ENCODE results near the gene MYO16.

MYO16 gene

DNA sequence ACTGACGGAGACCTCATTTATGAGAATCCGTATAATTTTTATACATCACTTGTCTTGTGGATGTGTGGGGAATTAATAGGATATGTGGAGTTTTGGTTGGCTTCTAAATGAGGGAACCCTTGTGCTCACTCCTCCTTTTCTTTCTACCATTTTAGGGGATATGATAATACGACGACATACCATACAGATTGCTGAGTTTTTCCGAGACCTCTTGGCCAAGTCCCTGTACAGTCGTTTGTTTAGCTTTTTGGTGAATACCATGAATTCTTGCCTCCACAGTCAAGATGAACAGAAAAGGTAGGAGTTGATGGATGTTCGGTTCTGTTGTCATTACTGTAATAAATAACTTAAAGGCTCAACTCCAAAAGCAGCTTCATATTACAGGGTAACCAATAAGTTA is 335.2 kb downstream of the MYO16 start:
- H3K36me3 ChIP-seq = no peaks in the 10 kb centered on the region
- H3K27me3 ChIP-seq = no peaks in the 10 kb centered on the region
- no peak overlapping the region for H3K4me3 ChIP-seq
- H3K9me3 ChIP-seq = no peaks in the 10 kb centered on the region
- no peak for DNase-seq
- peaks cover 0 to 3% (median 0%) of the 10 kb centered on the region in 4 donors for H3K4me1 ChIP-seq
- TF ChIP-seq, protein P1, sequence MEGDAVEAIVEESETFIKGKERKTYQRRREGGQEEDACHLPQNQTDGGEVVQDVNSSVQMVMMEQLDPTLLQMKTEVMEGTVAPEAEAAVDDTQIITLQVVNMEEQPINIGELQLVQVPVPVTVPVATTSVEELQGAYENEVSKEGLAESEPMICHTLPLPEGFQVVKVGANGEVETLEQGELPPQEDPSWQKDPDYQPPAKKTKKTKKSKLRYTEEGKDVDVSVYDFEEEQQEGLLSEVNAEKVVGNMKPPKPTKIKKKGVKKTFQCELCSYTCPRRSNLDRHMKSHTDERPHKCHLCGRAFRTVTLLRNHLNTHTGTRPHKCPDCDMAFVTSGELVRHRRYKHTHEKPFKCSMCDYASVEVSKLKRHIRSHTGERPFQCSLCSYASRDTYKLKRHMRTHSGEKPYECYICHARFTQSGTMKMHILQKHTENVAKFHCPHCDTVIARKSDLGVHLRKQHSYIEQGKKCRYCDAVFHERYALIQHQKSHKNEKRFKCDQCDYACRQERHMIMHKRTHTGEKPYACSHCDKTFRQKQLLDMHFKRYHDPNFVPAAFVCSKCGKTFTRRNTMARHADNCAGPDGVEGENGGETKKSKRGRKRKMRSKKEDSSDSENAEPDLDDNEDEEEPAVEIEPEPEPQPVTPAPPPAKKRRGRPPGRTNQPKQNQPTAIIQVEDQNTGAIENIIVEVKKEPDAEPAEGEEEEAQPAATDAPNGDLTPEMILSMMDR (IDR thresholded peaks at IDR 0.05) = no peak
- intact Hi-C loops (cut with DNase I; ENCODE audit: low total_unique reads) = loop anchor here (5.0 kb wide), 2 partner anchors 818 to 1143 kb away; no protein-coding TSS in a partner anchor
- H3K27ac ChIP-seq = no peak overlapping the region

GRCh38 chr13:108967371-108967770 is 338.0 kb downstream of the MYO16 start:
- intact Hi-C loops (cut with DNase I; ENCODE audit: low total_unique reads) = no loop called here
- H3K4me1 ChIP-seq = no peaks in the 10 kb centered on the region
- no peaks in the 10 kb centered on the region for H3K27me3 ChIP-seq
- H3K36me3 ChIP-seq = no peaks in the 10 kb centered on the region
- no peak for DNase-seq
- TF ChIP-seq, protein P1 (IDR thresholded peaks at IDR 0.05) = no peak
- H3K27ac ChIP-seq = no peak overlapping the region
- no peak overlapping the region for H3K4me3 ChIP-seq
- no peaks in the 10 kb centered on the region for H3K9me3 ChIP-seq

GRCh38 chr13:108968566-108968965 is 339.2 kb downstream of the MYO16 start:
- TF ChIP-seq, protein P1 (IDR thresholded peaks at IDR 0.05) = no peak
- H3K4me1 ChIP-seq = no peaks in the 10 kb centered on the region
- H3K27ac ChIP-seq = no peak overlapping the region
- no peak overlapping the region for H3K4me3 ChIP-seq
- intact Hi-C loops (cut with DNase I; ENCODE audit: low total_unique reads) = no loop called here
- H3K36me3 ChIP-seq = no peaks in the 10 kb centered on the region
- H3K9me3 ChIP-seq = no peaks in the 10 kb centered on the region
- no peak for DNase-seq
- no peaks in the 10 kb centered on the region for H3K27me3 ChIP-seq

DNA sequence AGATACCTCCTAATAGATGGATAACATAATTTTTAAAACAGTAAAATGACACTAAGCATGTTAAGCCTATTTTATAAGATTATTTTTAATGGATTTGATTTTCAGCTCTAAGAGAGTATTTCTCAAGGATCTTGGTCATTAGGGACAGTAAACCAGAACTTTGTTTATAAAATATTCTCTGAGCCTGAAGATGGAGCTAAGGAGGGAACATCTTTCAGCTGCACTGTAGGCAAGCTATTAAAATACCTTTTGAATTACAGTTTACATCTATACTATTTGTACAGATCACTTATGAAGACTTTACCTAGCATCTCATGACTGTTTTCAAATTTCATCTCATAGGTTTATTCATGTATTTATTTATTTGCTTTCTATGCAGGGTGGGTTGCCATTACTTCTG is 345.3 kb downstream of the MYO16 start:
- DNase-seq = no peak
- Histone ChIP-seq H3K27ac (no peak overlapping the region), H3K9me3 (no peaks in the 10 kb centered on the region), H3K36me3 (no peaks in the 10 kb centered on the region), H3K4me1 (no peaks in the 10 kb centered on the region), H3K4me3 (no peak overlapping the region), H3K27me3 (no peaks in the 10 kb centered on the region)
- intact Hi-C loops (cut with DNase I; ENCODE audit: low total_unique reads) = no loop called here
- TF ChIP-seq, protein P1 (IDR thresholded peaks at IDR 0.05) = no peak

DNA sequence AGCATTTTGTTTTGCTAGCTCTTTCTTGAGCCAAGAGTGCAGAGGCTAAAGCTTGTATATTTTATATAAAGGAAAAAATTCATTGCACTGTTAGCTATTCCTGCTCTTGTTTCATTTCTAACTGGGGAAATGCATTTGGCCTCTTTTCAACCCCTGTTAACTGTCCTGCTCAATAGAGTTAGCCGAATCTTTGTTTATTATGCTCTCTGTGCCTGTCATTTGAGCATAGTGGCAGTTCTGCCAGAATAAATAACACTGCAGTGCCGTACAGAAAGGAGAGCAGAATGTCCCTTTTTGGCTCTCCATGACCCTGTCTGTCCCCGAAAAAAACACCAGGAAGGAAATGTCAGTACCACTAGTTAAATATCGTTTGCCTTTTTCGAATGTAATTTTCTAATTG is 350.8 kb downstream of the MYO16 start:
- peaks cover 0 to 12% (median 6%) of the 10 kb centered on the region in 4 donors for H3K4me1 ChIP-seq
- H3K4me3 ChIP-seq = peak overlapping the region in 1 of 2 donors; percentile 8
- no peak for DNase-seq
- no peaks in the 10 kb centered on the region for H3K9me3 ChIP-seq
- intact Hi-C loops (cut with DNase I; ENCODE audit: low total_unique reads) = no loop called here
- peak overlapping the region; percentile 25 to 45 for H3K27ac ChIP-seq
- TF ChIP-seq, protein P1 (IDR thresholded peaks at IDR 0.05) = no peak
- no peaks in the 10 kb centered on the region for H3K36me3 ChIP-seq
- H3K27me3 ChIP-seq = no peaks in the 10 kb centered on the region

DNA sequence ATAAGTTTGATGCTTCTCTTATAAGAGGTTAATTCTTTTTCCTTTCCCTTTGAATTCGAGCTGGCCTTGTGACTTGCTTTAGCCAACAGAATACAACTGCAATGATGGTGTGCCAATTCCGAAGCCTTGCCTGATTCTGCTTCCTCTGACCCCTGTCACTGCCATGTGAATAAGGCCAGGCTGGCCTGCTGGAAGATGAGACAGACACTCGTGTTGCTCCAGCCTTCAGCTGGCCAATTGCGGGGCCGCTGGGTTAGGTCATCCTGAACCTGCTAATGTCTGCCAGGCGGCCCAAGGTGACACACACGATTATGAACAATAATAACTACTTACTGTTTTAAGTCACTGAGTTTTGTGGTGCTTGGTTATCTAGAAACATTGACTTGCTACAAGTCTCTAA is 352.0 kb downstream of the MYO16 start:
- no peak for DNase-seq
- H3K27me3 ChIP-seq = no peaks in the 10 kb centered on the region
- no peaks in the 10 kb centered on the region for H3K36me3 ChIP-seq
- intact Hi-C loops (cut with DNase I; ENCODE audit: low total_unique reads) = no loop called here
- no peak overlapping the region for H3K4me3 ChIP-seq
- no peaks in the 10 kb centered on the region for H3K9me3 ChIP-seq
- peak overlapping the region in 1 of 2 donors; percentile 45 for H3K27ac ChIP-seq
- peaks cover 0 to 12% (median 6%) of the 10 kb centered on the region in 4 donors for H3K4me1 ChIP-seq
- TF ChIP-seq, protein P1 (IDR thresholded peaks at IDR 0.05) = no peak
